ENCODE measurements around the gene MPP2. TPM values are rescaled to one million over a fixed set of nuclear protein-coding genes. Genes with fewer than 3 reads are reported as not detected.

Gene MPP2
- total RNA-seq, 1 donor from 2014 or later: 7.0 TPM

- Mint-ChIP-seq H3K4me3 (ENCODE audit: unreplicated experiment) (no peak overlapping the region), H3K9me3 (ENCODE audit: low read depth) (no peaks in the 10 kb centered on the region), H3K27me3 (ENCODE audit: low read depth) (peaks cover 1% of the 10 kb centered on the region), H3K27ac (ENCODE audit: unreplicated experiment) (peak overlapping the region; percentile 59), H3K4me1 (ENCODE audit: low read depth) (peaks cover 3% of the 10 kb centered on the region), H3K36me3 (ENCODE audit: low read depth) (peaks cover 4% of the 10 kb centered on the region)
- no peak for DNase-seq (ENCODE audit: low spot score)
- peak; percentile 96 for TF ChIP-seq CTCF (IDR thresholded peaks at IDR 0.05)
Measured at GRCh38 chr17:43878260-43879175, 28.8 kb downstream of the MPP2 start.

GRCh38 chr17:43877451-43878155 lies 29.7 kb downstream of the MPP2 start:
- H3K4me3 Mint-ChIP-seq (ENCODE audit: unreplicated experiment): no peak overlapping the region
- no peak overlapping the region for H3K27ac Mint-ChIP-seq (ENCODE audit: unreplicated experiment)
- peaks cover 2% of the 10 kb centered on the region for H3K27me3 Mint-ChIP-seq (ENCODE audit: low read depth)
- no peak for TF ChIP-seq CTCF (IDR thresholded peaks at IDR 0.05)
- peaks cover 3% of the 10 kb centered on the region for H3K4me1 Mint-ChIP-seq (ENCODE audit: low read depth)
- no peaks in the 10 kb centered on the region for H3K9me3 Mint-ChIP-seq (ENCODE audit: low read depth)
- peaks cover 2% of the 10 kb centered on the region for H3K36me3 Mint-ChIP-seq (ENCODE audit: low read depth)
- DNase-seq (ENCODE audit: low spot score): no peak

DNA sequence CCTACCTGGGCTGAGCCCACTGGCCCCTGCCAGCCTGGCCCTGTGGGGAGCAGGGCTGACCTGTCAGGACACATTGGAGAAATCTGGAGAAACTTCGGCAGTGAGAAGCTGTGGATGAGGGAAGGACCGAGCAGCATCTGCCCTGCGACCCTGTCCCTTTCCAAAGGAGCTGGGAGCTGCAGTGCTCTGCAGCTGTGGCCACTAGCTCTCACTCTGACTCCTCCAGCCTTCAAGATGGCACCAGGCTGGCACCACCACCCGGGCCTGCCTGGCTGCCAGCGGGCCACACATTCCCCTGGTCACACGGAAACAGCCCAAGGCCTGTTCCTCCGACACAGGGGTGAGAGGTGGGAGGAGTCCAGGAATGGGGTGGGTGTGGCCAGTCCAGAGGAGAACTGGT lies 30.3 kb downstream of the MPP2 start:
- no peak for DNase-seq (ENCODE audit: low spot score)
- Mint-ChIP-seq H3K27ac (ENCODE audit: unreplicated experiment) (no peak overlapping the region), H3K4me3 (ENCODE audit: unreplicated experiment) (no peak overlapping the region), H3K4me1 (ENCODE audit: low read depth) (peaks cover 3% of the 10 kb centered on the region), H3K27me3 (ENCODE audit: low read depth) (peaks cover 7% of the 10 kb centered on the region), H3K9me3 (ENCODE audit: low read depth) (no peaks in the 10 kb centered on the region), H3K36me3 (ENCODE audit: low read depth) (peaks cover 2% of the 10 kb centered on the region)
- TF ChIP-seq CTCF (IDR thresholded peaks at IDR 0.05): no peak

- TF ChIP-seq CTCF (IDR thresholded peaks at IDR 0.05): no peak
- H3K36me3 Mint-ChIP-seq (ENCODE audit: low read depth): no peaks in the 10 kb centered on the region
- H3K27me3 Mint-ChIP-seq (ENCODE audit: low read depth): peaks cover 8% of the 10 kb centered on the region
- no peaks in the 10 kb centered on the region for H3K9me3 Mint-ChIP-seq (ENCODE audit: low read depth)
- H3K27ac Mint-ChIP-seq (ENCODE audit: unreplicated experiment): no peak overlapping the region
- no peak overlapping the region for H3K4me3 Mint-ChIP-seq (ENCODE audit: unreplicated experiment)
- no peak for DNase-seq (ENCODE audit: low spot score)
- peaks cover 3% of the 10 kb centered on the region for H3K4me1 Mint-ChIP-seq (ENCODE audit: low read depth)
Measured at GRCh38 chr17:43875476-43876147, 31.7 kb downstream of the MPP2 start.

DNA sequence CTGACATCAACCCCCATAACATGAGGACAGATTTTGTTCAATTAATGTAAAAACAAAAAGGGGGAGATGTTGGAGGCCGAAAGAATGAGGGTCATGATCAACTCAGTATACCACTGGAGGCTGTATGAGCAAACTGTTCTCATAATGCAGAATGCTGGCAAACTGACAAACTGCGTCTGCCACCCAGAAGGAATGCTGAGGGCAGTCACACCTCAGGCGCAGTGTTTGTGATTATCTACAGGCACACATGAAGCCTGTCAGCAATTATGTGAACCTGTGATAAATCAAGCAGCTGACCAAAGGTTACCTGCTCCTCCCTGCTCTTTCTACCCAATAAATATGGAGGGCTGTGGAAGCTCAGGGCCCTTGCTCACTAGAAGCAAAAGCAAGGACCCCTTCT lies 33.0 kb downstream of the MPP2 start:
- peaks cover 3% of the 10 kb centered on the region for H3K4me1 Mint-ChIP-seq (ENCODE audit: low read depth)

More for the DNA sequence above, 33.0 kb downstream of the MPP2 start:
- H3K9me3 Mint-ChIP-seq (ENCODE audit: low read depth): no peaks in the 10 kb centered on the region
- H3K27me3 Mint-ChIP-seq (ENCODE audit: low read depth): peaks cover 14% of the 10 kb centered on the region
- H3K27ac Mint-ChIP-seq (ENCODE audit: unreplicated experiment): no peak overlapping the region
- DNase-seq (ENCODE audit: low spot score): no peak
- no peaks in the 10 kb centered on the region for H3K36me3 Mint-ChIP-seq (ENCODE audit: low read depth)
- TF ChIP-seq CTCF (IDR thresholded peaks at IDR 0.05): no peak
- no peak overlapping the region for H3K4me3 Mint-ChIP-seq (ENCODE audit: unreplicated experiment)

Data from chondrocyte (in vitro differentiated cells).